Right lobe of liver (tissue), 4 donors: ENCODE data around the gene CDH4.

Experiments used
- POLR2A ChIP-seq: fragments of 450-650 bp; IDR thresholded peaks from one replicate; pipeline ENCODE4 v1.6.1; 2017; ENCODE audit warnings: antibody characterized with exemption, mild to moderate bottlenecking
- TF ChIP-seq, protein P1 (sequence below), 4 donors: fragments of 200-600 bp in 3 of 4; fragments of 450-650 bp in 1 of 4; IDR thresholded peaks; one replicate each; pipeline versions ENCODE4 v1.5.1 to v1.8.0; 2016 to 2022; ENCODE audit warnings: antibody characterized with exemption in 4 of 4, mild to moderate bottlenecking in 2 of 4
- donor health status: DM: no; HTN: no; CAD: no.
- donor health status: DM: no; HTN: no; CAD: no.
- donor health status: DM: no; HTN: yes; CAD: no.

DNA sequence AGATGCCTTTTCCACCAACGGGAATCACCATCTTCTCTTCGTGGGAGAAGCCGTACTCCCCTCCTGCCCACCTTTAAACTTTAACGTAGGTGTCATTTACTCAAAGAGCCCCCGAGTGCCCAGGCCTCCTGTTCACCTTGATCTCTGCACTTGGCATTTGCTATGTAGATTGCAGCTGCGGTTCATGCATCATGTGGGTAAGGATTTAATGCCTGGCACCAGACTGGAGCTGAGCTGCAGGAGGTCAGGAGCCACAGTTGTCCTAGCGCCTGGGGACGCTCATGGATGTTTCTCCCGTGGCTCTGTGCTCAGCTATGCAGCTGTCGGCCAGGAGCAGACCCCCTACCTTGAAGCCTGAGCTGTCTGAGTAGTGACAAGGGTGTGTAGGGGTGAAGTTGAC lies 133.7 kb downstream of the CDH4 start:
- TF ChIP-seq, protein P1, sequence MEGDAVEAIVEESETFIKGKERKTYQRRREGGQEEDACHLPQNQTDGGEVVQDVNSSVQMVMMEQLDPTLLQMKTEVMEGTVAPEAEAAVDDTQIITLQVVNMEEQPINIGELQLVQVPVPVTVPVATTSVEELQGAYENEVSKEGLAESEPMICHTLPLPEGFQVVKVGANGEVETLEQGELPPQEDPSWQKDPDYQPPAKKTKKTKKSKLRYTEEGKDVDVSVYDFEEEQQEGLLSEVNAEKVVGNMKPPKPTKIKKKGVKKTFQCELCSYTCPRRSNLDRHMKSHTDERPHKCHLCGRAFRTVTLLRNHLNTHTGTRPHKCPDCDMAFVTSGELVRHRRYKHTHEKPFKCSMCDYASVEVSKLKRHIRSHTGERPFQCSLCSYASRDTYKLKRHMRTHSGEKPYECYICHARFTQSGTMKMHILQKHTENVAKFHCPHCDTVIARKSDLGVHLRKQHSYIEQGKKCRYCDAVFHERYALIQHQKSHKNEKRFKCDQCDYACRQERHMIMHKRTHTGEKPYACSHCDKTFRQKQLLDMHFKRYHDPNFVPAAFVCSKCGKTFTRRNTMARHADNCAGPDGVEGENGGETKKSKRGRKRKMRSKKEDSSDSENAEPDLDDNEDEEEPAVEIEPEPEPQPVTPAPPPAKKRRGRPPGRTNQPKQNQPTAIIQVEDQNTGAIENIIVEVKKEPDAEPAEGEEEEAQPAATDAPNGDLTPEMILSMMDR (IDR thresholded peaks at IDR 0.05), result no peak
- TF ChIP-seq POLR2A, result no peak
